DOHH2 (cell line): ENCODE data around the gene TP53BP2.
A peak's percentile ranks its signal among the peaks of the same experiment; 100 is the strongest.

Experiments used
- EZH2phosphoT487 ChIP-seq: fragments of 200-600 bp; sonication (generic); IDR thresholded peaks from 2 replicates; pipeline ENCODE4 v1.6.1; 2017; ENCODE audit warnings: borderline replicate concordance, mild to moderate bottlenecking, antibody characterized with exemption, low read length, moderate library complexity, mixed read lengths
- TF ChIP-seq, protein P1 (sequence below): fragments of 200-600 bp; sonication (generic); IDR thresholded peaks from one replicate; pipeline ENCODE4 v1.5.1; 2014; ENCODE audit warnings: antibody characterized with exemption, mild to moderate bottlenecking, low read depth, low read length; ENCODE audit not compliant: poor library complexity, severe bottlenecking

DNA sequence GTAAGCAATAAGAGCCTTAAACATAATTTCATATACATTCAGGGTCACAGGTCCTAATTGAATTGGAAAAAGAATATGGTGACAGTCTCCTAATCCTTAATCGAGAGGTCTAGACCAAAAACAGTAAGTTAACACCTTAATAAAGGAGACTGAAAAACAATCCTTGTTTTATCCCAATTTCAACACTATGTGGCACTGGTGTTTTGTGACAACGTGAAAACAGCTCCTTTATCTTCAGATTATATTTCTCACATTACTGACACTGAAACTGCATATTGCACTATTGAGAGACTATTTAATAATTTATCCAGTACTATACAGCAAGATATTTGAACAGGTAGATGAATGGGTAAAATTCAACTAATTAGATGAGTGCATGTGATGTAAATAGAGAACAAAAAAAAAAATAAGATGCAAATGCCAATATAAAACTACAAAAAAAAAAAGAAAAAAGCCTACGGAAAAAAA lies 34.1 kb downstream of the TP53BP2 start:
- TF ChIP-seq, protein P1, sequence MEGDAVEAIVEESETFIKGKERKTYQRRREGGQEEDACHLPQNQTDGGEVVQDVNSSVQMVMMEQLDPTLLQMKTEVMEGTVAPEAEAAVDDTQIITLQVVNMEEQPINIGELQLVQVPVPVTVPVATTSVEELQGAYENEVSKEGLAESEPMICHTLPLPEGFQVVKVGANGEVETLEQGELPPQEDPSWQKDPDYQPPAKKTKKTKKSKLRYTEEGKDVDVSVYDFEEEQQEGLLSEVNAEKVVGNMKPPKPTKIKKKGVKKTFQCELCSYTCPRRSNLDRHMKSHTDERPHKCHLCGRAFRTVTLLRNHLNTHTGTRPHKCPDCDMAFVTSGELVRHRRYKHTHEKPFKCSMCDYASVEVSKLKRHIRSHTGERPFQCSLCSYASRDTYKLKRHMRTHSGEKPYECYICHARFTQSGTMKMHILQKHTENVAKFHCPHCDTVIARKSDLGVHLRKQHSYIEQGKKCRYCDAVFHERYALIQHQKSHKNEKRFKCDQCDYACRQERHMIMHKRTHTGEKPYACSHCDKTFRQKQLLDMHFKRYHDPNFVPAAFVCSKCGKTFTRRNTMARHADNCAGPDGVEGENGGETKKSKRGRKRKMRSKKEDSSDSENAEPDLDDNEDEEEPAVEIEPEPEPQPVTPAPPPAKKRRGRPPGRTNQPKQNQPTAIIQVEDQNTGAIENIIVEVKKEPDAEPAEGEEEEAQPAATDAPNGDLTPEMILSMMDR = peak; percentile 45
- no peak for TF ChIP-seq EZH2phosphoT487
